Endothelial cell (in vitro differentiated cells): Measurements from ENCODE around the gene SATB2. TPM values are rescaled to one million over a fixed set of nuclear protein-coding genes. Genes with fewer than 3 reads are reported as not detected.

Source experiments
- DNase-seq: peaks from one replicate; pipeline ENCODE4 v3.0.0; 2021; ENCODE audit warnings: low spot score
- H3K27ac Mint-ChIP-seq: one replicate; pipeline ENCODE4 v1.8.0; 2021; ENCODE audit warnings: mixed read lengths, inconsistent platforms; ENCODE audit not compliant: unreplicated experiment
- H3K27me3 Mint-ChIP-seq: one replicate; pipeline ENCODE4 v1.8.0; 2021; ENCODE audit warnings: mild to moderate bottlenecking, moderate library complexity, mixed read lengths, inconsistent platforms; ENCODE audit not compliant: unreplicated experiment
- H3K36me3 Mint-ChIP-seq: one replicate; pipeline ENCODE4 v1.8.0; 2021; ENCODE audit warnings: mild to moderate bottlenecking, low read depth, mixed read lengths, inconsistent platforms; ENCODE audit not compliant: unreplicated experiment
- H3K4me1 Mint-ChIP-seq: one replicate; pipeline ENCODE4 v1.8.0; 2021; ENCODE audit warnings: mild to moderate bottlenecking, mixed read lengths, inconsistent platforms; ENCODE audit not compliant: unreplicated experiment
- H3K4me3 Mint-ChIP-seq: one replicate; pipeline ENCODE4 v1.8.0; 2021; ENCODE audit warnings: mild to moderate bottlenecking, mixed read lengths, inconsistent platforms; ENCODE audit not compliant: unreplicated experiment
- H3K9me3 Mint-ChIP-seq: one replicate; pipeline ENCODE4 v1.8.0; 2021; ENCODE audit warnings: mixed read lengths, inconsistent platforms; ENCODE audit not compliant: unreplicated experiment
- total RNA-seq: library from RNA; stranded (reverse); fragmentation: NEBNext Ultra II Directional; extraction: Animal tissue kit (Norgen Biotek cat#: 25700); gene quantifications from one replicate; pipeline ENCODE4 v1.2.1, GENCODE V29; 2021; ENCODE audit not compliant: unreplicated experiment
- TF ChIP-seq, protein P1 (sequence below): fragments of 200-600 bp; sonication (generic); IDR thresholded peaks from one replicate; pipeline ENCODE4 v1.5.0; 2021; ENCODE audit warnings: antibody characterized with exemption; ENCODE audit not compliant: unreplicated experiment

Gene SATB2
- total RNA-seq, 1 donor from 2014 or later = 3.8 TPM

DNA sequence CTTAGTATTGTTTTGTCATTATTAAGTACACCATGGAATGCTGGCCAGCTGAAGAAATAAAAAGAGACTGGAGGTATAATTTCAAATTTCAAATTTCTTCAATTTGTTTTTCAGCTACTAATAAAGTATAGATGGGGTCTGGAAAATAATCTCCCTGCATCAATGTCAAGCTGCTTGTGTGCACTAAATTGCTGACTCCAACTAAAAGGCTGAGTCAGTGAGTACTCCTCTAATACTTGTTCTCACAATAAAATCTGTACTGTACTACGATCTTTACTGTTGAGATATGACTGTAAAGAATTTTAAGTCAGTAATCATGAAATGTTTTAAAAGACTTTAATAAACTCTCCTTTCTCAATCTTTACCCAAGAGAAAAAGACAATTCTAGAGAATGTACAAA, 131.9 kb downstream of the SATB2 start:
- Mint-ChIP-seq H3K27ac (no peak overlapping the region), H3K9me3 (no peaks in the 10 kb centered on the region), H3K4me3 (no peak overlapping the region), H3K4me1 (no peaks in the 10 kb centered on the region), H3K27me3 (no peaks in the 10 kb centered on the region), H3K36me3 (no peaks in the 10 kb centered on the region)
- no peak for DNase-seq
- TF ChIP-seq, protein P1, sequence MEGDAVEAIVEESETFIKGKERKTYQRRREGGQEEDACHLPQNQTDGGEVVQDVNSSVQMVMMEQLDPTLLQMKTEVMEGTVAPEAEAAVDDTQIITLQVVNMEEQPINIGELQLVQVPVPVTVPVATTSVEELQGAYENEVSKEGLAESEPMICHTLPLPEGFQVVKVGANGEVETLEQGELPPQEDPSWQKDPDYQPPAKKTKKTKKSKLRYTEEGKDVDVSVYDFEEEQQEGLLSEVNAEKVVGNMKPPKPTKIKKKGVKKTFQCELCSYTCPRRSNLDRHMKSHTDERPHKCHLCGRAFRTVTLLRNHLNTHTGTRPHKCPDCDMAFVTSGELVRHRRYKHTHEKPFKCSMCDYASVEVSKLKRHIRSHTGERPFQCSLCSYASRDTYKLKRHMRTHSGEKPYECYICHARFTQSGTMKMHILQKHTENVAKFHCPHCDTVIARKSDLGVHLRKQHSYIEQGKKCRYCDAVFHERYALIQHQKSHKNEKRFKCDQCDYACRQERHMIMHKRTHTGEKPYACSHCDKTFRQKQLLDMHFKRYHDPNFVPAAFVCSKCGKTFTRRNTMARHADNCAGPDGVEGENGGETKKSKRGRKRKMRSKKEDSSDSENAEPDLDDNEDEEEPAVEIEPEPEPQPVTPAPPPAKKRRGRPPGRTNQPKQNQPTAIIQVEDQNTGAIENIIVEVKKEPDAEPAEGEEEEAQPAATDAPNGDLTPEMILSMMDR = no peak

DNA sequence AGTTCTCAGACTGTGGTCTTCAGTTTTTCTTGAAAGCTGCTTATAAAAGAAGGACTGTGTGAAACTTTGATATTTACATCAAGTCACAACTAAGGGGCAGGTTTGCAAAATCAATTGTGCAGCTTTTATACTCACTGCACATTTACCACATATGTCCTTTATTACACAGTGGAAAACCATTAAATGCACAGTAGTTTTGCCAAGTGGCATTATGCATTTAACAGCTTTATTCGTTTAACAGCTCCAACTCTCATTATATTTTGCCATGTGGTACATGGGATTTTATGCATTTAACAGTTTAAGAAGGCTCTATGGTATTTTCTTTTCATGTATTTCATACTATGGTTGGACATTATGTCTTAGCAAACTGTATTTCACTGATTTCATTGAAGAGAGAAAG, 135.6 kb downstream of the SATB2 start:
- TF ChIP-seq, protein P1 = no peak
- DNase-seq = no peak
- H3K27ac Mint-ChIP-seq = no peak overlapping the region
- no peak overlapping the region for H3K4me3 Mint-ChIP-seq
- no peaks in the 10 kb centered on the region for H3K27me3 Mint-ChIP-seq
- no peaks in the 10 kb centered on the region for H3K4me1 Mint-ChIP-seq
- no peaks in the 10 kb centered on the region for H3K9me3 Mint-ChIP-seq
- H3K36me3 Mint-ChIP-seq = no peaks in the 10 kb centered on the region

DNA sequence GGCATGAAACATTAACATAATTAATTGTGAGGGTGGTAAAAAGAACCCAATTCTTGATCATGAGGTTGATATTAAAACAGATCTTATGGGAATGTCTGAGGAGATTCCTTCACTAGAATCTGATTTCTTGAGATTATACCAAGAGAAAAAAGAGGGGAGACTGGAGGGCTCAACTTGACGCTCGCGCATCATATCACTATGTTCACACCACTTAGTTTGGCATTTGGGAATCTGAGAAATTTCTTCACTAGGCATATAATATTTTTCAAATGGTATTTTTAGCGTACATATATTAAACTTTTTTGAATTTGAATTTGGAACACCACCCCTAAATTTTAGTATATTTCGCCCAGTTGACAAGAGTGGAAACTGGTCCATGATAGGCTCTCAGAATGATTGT, 140.1 kb downstream of the SATB2 start:
- Mint-ChIP-seq H3K4me3 (no peak overlapping the region), H3K9me3 (no peaks in the 10 kb centered on the region), H3K27ac (no peak overlapping the region), H3K4me1 (no peaks in the 10 kb centered on the region), H3K36me3 (no peaks in the 10 kb centered on the region), H3K27me3 (no peaks in the 10 kb centered on the region)
- TF ChIP-seq, protein P1 = no peak
- no peak for DNase-seq

DNA sequence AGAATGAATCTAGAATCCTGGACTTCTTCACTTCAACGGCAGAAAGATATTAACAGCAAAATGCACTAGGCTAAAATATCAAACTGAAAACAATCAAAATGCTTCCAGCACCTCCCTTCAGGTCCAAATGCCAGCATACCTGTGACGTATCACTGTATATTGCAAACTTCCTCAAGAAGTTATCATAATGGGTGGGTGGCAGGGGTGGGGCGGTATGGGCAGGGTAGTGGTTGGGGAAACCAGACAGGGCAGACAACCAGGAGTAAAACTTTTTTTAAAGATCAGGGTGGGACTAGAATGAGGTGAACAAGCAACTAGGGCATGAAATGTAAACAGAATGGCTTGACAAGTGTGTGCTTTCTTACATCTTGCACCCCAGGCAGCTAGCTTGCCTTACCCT, 140.9 kb downstream of the SATB2 start:
- no peak for DNase-seq
- Mint-ChIP-seq H3K27ac (no peak overlapping the region), H3K4me1 (no peaks in the 10 kb centered on the region), H3K9me3 (no peaks in the 10 kb centered on the region), H3K36me3 (no peaks in the 10 kb centered on the region), H3K27me3 (no peaks in the 10 kb centered on the region), H3K4me3 (no peak overlapping the region)
- TF ChIP-seq, protein P1 = no peak

DNA sequence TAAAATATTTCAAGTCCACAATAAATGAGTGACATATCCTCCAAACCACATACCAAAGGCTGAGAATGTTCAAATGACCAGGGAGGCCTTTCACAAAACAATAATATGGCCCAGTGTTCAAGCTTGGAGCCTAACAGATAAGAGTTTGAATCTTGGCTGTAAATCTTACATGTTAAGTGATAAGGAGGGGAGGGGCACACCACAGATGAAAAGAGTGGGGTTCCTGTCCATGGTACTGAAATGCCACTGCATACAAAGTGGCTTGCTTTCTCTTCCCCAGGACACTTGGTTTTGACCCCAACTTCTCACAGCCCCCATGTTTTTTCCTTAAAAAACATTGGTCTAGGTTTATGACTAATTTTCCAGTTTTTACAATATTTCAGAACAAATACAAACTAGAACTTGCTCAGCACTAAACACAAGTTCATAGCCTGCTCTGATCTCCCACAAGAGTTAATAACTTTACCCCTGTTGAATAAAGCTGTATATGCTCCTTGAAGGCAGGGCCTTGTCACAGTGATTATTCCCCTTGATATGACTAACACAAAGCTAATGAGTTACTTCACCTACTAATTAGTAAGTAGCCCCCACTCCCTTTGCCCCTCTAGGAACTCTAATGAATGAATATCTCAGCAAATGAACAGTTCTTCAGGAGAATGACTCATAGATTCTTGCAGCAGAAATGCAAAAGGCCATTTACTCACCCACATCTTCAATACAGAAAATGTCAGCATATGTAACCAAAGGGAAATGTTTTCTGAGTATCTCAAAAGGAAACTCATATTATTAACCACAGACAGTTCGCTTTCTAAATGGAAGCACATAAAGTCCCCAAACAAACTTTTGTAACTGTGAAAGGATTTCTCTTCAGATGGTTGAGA, 142.2 kb downstream of the SATB2 start:
- H3K9me3 Mint-ChIP-seq = no peaks in the 10 kb centered on the region
- no peaks in the 10 kb centered on the region for H3K36me3 Mint-ChIP-seq
- H3K4me3 Mint-ChIP-seq = no peak overlapping the region
- H3K27me3 Mint-ChIP-seq = no peaks in the 10 kb centered on the region
- peak; percentile 43 for DNase-seq
- TF ChIP-seq, protein P1 = no peak
- H3K27ac Mint-ChIP-seq = no peak overlapping the region
- H3K4me1 Mint-ChIP-seq = no peaks in the 10 kb centered on the region
